Ramos (cell line): Measurements from ENCODE around the gene PNN.
"Not testable (repeated sequence)": the region's sequence is repeated elsewhere in the genome, so short reads cannot be mapped to it uniquely, and the experiment has no call there.

Source experiments
- in situ Hi-C: fragments of 300-500 bp; cut with MboI; formaldehyde crosslinking; loops from one replicate; pipeline ENCODE4 v1.14.3; 2022; ENCODE audit warnings: low sequenced_read_pairs; ENCODE audit not compliant: unreplicated experiment

The PNN gene

DNA sequence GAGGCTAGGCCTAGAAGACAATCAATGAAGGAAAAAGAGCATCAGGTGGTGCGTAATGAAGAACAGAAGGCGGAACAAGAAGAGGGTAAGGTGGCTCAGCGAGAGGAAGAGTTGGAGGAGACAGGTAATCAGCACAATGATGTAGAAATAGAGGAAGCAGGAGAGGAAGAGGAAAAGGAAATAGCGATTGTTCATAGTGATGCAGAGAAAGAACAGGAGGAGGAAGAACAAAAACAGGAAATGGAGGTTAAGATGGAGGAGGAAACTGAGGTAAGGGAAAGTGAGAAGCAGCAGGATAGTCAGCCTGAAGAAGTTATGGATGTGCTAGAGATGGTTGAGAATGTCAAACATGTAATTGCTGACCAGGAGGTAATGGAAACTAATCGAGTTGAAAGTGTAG lies 5.5 kb downstream of the PNN start:
- in situ Hi-C loops: no loop called here

GRCh38 chr14:39181026-39181692 lies 6.1 kb downstream of the PNN start:
- in situ Hi-C loops: no loop called here

DNA sequence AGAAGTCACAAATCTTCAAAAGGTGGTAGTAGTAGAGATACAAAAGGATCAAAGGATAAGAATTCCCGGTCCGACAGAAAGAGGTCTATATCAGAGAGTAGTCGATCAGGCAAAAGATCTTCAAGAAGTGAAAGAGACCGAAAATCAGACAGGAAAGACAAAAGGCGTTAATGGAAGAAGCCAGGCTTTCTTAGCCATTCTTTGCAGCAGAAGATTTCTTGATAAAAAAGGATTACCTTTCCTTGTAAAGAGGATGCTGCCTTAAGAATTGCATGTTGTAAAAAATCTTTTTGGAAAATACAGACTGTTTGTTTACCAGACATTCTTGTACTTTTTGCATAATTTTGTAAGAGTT lies 6.6 kb downstream of the PNN start:
- in situ Hi-C loops: no loop called here

GRCh38 chr14:39182770-39183684 lies 8.0 kb downstream of the PNN start:
- in situ Hi-C loops: no loop called here

DNA sequence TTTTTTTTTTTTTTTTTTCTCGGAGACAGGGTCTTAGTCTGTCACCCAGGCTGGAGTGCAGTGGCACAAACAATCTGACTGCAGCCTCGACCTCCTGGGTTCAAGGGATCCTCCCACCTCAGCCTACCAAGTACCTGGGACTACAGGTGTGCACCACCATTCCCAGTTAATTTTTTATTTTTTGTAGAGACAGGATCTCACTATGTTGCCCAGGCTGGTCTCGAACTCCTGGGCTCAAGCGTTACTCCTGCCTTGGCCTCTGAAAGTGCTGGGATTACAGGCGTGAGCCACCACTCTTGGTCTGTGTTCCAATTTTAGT lies 8.6 kb downstream of the PNN start:
- in situ Hi-C loops: not testable (repeated sequence)

DNA sequence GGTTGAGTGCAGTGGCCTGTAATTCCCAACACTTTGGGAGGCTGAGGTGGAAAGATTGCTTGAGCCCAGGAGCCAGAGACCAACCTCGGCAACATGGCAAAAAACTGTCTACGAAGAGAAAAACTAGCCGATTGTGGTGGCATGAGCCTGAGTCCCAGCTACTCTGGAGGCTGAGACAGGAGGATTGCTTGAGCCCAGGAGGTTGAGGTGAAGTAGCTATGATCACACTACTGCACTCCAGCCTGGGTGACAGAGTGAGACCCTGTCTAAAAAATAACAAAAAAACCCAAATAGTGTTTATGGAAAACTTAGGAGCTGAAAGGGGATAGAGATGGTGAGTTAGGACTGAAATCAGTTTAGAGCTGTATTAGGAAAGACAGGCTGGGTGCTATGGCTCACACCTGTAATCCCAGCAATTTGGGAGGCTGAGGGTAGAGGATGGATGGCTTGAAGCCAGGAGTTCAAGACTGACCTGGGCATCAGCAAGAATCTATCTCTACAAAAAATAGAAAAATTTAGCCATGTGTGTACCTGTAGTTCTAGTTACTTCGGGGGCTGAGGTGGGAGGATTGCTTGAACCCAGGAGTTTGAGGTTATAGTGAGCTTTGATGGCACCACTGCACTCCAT lies 9.7 kb downstream of the PNN start:
- in situ Hi-C loops: no loop called here

GRCh38 chr14:39185256-39186049 lies 10.4 kb downstream of the PNN start:
- in situ Hi-C loops: no loop called here

DNA sequence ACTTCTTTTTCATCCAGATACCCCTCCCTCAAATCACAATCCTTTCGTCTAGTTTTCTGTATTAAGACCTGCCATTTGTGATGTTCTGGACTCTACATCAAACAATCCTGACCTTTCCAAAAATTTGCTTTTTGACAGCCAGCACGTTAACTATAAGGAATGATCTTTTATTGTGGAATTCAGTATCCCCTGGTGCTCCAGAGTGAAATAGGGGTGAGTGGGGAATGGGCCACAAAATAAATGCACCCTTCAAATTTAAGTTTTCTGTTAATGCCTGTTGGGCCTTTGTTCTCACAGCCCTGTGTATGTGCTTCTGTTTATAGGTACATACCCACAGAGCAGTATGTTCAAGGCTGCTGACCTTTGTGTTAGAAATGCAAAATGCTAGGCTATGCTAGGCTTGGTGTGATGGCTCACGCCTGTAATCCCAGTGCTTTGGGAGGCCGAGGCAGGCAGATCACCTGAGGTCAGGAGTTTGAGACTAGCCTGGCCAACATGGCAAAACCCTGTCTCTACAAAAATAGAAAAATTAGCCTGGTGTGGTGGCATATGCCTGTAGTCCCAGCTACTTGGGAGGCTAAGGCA lies 12.0 kb downstream of the PNN start:
- in situ Hi-C loops: no loop called here

GRCh38 chr14:39203659-39204606 lies 28.9 kb downstream of the PNN start:
- in situ Hi-C loops: no loop called here

- in situ Hi-C loops: not testable (repeated sequence)
Observed at GRCh38 chr14:39207430-39207829, 32.4 kb downstream of the PNN start.

GRCh38 chr14:39211109-39211741 lies 36.2 kb downstream of the PNN start:
- in situ Hi-C loops: no loop called here

DNA sequence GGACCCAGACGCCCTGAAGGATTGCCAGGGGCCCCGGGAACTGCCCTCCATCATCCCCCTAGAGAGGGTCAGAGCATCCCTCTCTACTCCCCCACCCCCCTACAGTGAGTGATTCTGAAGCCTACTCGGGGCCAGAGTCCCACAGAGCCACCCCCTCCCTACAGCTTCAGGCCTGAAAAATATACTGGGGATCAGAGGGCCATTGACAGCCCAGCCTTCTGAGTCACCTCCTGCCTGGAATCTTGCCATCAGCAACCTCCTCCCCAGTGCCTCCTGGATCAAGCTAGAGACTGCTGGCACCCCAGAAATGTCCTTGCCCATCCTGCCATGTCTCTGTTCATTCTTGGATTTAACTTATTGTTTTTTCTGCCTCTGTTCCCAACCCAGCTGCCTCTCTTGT lies 37.0 kb downstream of the PNN start:
- in situ Hi-C loops: no loop called here

GRCh38 chr14:39212693-39213092 lies 37.6 kb downstream of the PNN start:
- in situ Hi-C loops: no loop called here

- in situ Hi-C loops: no loop called here
Observed at GRCh38 chr14:39217214-39217879, 42.3 kb downstream of the PNN start.

DNA sequence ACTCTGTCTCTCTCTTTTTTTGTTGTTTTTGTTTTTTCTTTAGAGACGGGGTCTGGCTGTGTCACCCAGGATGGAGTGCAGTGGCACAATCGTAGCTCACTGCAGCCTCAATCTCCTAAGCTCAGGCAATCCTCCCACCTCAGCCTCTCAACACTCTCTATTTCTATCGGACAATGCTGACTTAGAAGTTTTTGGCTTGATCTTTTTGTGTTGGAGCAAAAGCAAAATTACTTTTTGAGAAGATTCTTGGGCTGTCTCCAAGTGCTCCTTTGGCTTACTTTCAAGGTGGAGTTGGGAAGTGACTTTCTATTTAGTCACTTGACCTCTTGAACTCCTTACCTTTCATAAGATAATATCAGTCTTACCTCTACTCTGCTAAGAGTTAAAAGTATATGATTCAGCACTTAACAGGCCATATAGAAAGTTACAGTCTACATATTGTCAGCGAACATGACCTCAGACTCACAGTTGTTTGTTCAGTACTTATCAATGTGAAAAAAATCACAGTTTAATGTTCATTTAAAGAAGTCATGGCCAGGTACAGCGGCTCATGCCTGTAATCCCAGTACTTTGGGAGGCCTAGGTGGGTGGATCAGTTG lies 43.2 kb downstream of the PNN start:
- in situ Hi-C loops: no loop called here

DNA sequence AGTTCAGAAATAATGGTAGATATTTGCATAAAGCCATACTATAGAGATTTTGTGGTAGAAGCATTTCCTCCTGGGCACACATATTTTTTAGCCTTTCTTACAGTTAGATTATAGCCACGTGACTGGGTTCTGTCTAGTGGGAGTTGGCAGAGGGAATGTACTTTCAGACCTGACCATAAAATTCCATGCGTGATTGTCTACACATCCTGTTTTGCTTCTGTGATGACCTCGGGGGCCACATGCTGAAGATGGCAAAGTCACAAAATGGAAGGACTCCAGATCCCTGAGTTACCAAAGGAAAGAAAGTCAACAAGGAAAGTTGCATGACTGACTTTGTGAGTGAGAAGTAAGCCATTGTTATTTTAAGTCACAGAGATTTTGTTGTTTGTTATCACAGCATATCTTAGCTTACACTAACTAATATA lies 44.0 kb downstream of the PNN start:
- in situ Hi-C loops: no loop called here

DNA sequence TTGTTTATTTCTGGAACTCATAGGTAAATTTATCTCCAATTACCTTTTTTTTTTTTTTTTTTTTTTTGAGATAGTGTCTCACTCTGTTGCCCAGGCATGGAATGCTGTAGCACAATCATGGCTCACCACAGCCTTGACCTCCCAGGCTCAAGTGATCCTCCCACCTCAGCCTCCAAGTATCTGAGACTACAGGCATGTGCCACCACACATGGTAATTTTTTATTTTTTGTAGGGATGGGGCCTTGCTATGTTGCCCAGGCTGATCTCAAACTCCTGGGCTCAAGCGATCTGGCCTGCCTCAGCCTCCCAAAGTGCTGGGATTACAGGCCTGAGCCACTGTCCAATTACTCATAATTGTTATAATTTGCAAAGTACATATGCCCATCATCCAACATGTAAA lies 45.4 kb downstream of the PNN start:
- in situ Hi-C loops: not testable (repeated sequence)

GRCh38 chr14:39228044-39228443 lies 53.0 kb downstream of the PNN start:
- in situ Hi-C loops: no loop called here
